Sigmoid colon (tissue), 4 donors: ENCODE data around the gene KLHL35.
"Not testable (repeated sequence)": the region's sequence is repeated elsewhere in the genome, so short reads cannot be mapped to it uniquely, and the experiment has no call there.

Experiments
- POLR2A ChIP-seq, 2 donors: fragments of 450-650 bp; IDR thresholded peaks; one replicate each; pipeline ENCODE4 v1.6.1; 2016; ENCODE audit warnings: antibody characterized with exemption in 2 of 2, mild to moderate bottlenecking in 2 of 2, moderate library complexity in 2 of 2
- POLR2AphosphoS5 ChIP-seq, 4 donors: sonication (generic); formaldehyde crosslinking; IDR thresholded peaks; one replicate each; pipeline ENCODE4 v1.6.1; 2017; ENCODE audit warnings: antibody characterized with exemption in 4 of 4

GRCh38 chr11:75409971-75410370 lies 23.0 kb downstream of the KLHL35 start:
- not testable (repeated sequence) for TF ChIP-seq POLR2A, POLR2AphosphoS5 (IDR thresholded peaks at IDR 0.05)
